Measurements from ENCODE around the gene PCYT1A.
"Not testable (repeated sequence)": the region's sequence is repeated elsewhere in the genome, so short reads cannot be mapped to it uniquely, and the experiment has no call there.

Gene PCYT1A

GRCh38 chr3:196210673-196211556, 76.6 kb downstream of the PCYT1A start, which contains the start of gene ZDHHC19:
TSS of gene ZDHHC19 (minus strand) at chr3:196211400. CDS start at chr3:196211315, 85 bp downstream.
- DNase-seq = no peak

GRCh38 chr3:196209944-196210672, 77.4 kb downstream of the PCYT1A start:
- DNase-seq = not testable (repeated sequence)

- no peak for DNase-seq
These were observed 78.4 kb downstream of the PCYT1A start for GRCh38 chr3:196208942-196209695.

GRCh38 chr3:196207833-196208607, 79.5 kb downstream of the PCYT1A start:
- peak; percentile 78 for DNase-seq

GRCh38 chr3:196207159-196207832, 80.2 kb downstream of the PCYT1A start:
- no peak for DNase-seq

GRCh38 chr3:196205442-196206205, 81.9 kb downstream of the PCYT1A start:
- not testable (repeated sequence) for DNase-seq

- DNase-seq = no peak
These were observed 83.7 kb downstream of the PCYT1A start for GRCh38 chr3:196203846-196204245.

- no peak for DNase-seq
These were observed 85.0 kb downstream of the PCYT1A start for GRCh38 chr3:196202516-196202970.

GRCh38 chr3:196198771-196199753, 88.5 kb downstream of the PCYT1A start:
- DNase-seq = no peak

GRCh38 chr3:196198081-196198675, 89.3 kb downstream of the PCYT1A start:
- no peak for DNase-seq

- DNase-seq = no peak
These were observed 90.0 kb downstream of the PCYT1A start for GRCh38 chr3:196197524-196197923.

GRCh38 chr3:196195664-196196265, 91.8 kb downstream of the PCYT1A start:
- DNase-seq = no peak

GRCh38 chr3:196194542-196194915, 93.0 kb downstream of the PCYT1A start:
- no peak for DNase-seq

- no peak for DNase-seq
These were observed 93.6 kb downstream of the PCYT1A start for GRCh38 chr3:196193736-196194541.

GRCh38 chr3:196193133-196193735, 94.3 kb downstream of the PCYT1A start:
- no peak for DNase-seq

GRCh38 chr3:196192524-196193051, 94.9 kb downstream of the PCYT1A start:
- no peak for DNase-seq

GRCh38 chr3:196192036-196192523, 95.4 kb downstream of the PCYT1A start:
- peak; percentile 79 for DNase-seq

Data from activated CD8-positive, alpha-beta memory T cell treated with anti-CD3 and anti-CD28 coated beads for 24 hours (primary cell).